Kidney (tissue), 14 donors: Measurements from ENCODE around the gene ZNF438. TPM values are rescaled to one million over a fixed set of nuclear protein-coding genes. Genes with fewer than 3 reads are reported as not detected.

Source experiments
- DNase-seq, 5 donors: peaks; one replicate each; pipeline ENCODE4 v3.0.0-alpha.2; 2013 to 2020
- FAIRE-seq: peaks from 2 replicates; lab custom pipeline; 2012; peaks lifted over from hg19 to GRCh38; lab: Jason Lieb, UNC
- H3K27ac ChIP-seq, 2 donors: one replicate each; pipeline ENCODE4 v1.7.0; 2013; ENCODE audit warnings: low read depth in 2 of 2, low read length in 2 of 2, inconsistent platforms in 1 of 2
- H3K27me3 ChIP-seq: one replicate; pipeline ENCODE4 v1.7.1; 2013; ENCODE audit warnings: low read length, inconsistent platforms; ENCODE audit not compliant: control insufficient read depth, insufficient read depth
- H3K36me3 ChIP-seq, 3 donors: one replicate each; pipeline versions ENCODE4 v1.7.0 to v1.7.1; 2013; ENCODE audit warnings: low read length in 3 of 3, control low read depth in 1 of 3, inconsistent platforms in 1 of 3; ENCODE audit not compliant: insufficient read depth in 3 of 3, control insufficient read depth in 2 of 3
- H3K4me1 ChIP-seq, 3 donors: one replicate each; pipeline versions ENCODE4 v1.7.0 to v1.7.1; 2013; ENCODE audit warnings: low read length in 3 of 3, inconsistent platforms in 1 of 3, low read depth in 1 of 3; ENCODE audit not compliant: control insufficient read depth in 2 of 3, insufficient read depth in 2 of 3
- H3K4me3 ChIP-seq, 3 donors: one replicate each; pipeline versions ENCODE4 v1.7.0 to v1.8.1; 2013; ENCODE audit warnings: low read length in 3 of 3, control low read depth in 1 of 3, inconsistent platforms in 1 of 3
- H3K9ac ChIP-seq, 3 donors: one replicate each; pipeline versions ENCODE4 v1.7.0 to v1.7.1; 2013; ENCODE audit warnings: low read length in 3 of 3, control low read depth in 1 of 3, inconsistent platforms in 1 of 3
- H3K9me3 ChIP-seq, 3 donors: one replicate each; pipeline versions ENCODE4 v1.7.0 to v1.7.1; 2013; ENCODE audit warnings: low read length in 3 of 3, control low read depth in 1 of 3, inconsistent platforms in 1 of 3; ENCODE audit not compliant: control insufficient read depth in 2 of 3, insufficient read depth in 1 of 3
- intact Hi-C: fragments of 100-400 bp; cut with DNase I; formaldehyde crosslinking; loops from one replicate; pipeline ENCODE4 v1.11.1; 2022
- polyA plus RNA-seq: library from polyadenylated mRNA; stranded (reverse); fragments of 350-450 nt; fragmentation: Illumina TruSeq; extraction: RNeasy Lipid Tissue Mini Kit (QIAGEN cat#74804); gene quantifications from one replicate; pipeline ENCODE4 v1.2.3, GENCODE V29; 2014; ENCODE audit warnings: low read depth, low replicate concordance; ENCODE audit not compliant: insufficient read depth
- total RNA-seq: library from RNA; stranded (reverse); fragmentation: NEBNext Ultra II Directional; extraction: Animal tissue kit (Norgen Biotek cat#: 25700); gene quantifications from one replicate; pipeline ENCODE4 v1.2.1, GENCODE V29; 2021
- TF ChIP-seq, protein P1 (sequence below): IDR thresholded peaks from 3 replicates; pipeline ENCODE4 v1.5.1; 2012; ENCODE audit warnings: mild to moderate bottlenecking, moderate library complexity, borderline replicate concordance; ENCODE audit not compliant: insufficient read depth; ENCODE audit errors: extremely low read depth
- donor health status: control.
- donor health status: control.
- donor health status: control.
- donor health status: control.
- donor health status: control.
- donor health status: DM: yes; HTN: yes; CAD: no.
- donor health status: Normal renal cell carcinoma (clear cell type).

The ZNF438 gene
- total and polyA plus RNA-seq, 2 donors from 2014 or later: 5.9 to 9.9 TPM

DNA sequence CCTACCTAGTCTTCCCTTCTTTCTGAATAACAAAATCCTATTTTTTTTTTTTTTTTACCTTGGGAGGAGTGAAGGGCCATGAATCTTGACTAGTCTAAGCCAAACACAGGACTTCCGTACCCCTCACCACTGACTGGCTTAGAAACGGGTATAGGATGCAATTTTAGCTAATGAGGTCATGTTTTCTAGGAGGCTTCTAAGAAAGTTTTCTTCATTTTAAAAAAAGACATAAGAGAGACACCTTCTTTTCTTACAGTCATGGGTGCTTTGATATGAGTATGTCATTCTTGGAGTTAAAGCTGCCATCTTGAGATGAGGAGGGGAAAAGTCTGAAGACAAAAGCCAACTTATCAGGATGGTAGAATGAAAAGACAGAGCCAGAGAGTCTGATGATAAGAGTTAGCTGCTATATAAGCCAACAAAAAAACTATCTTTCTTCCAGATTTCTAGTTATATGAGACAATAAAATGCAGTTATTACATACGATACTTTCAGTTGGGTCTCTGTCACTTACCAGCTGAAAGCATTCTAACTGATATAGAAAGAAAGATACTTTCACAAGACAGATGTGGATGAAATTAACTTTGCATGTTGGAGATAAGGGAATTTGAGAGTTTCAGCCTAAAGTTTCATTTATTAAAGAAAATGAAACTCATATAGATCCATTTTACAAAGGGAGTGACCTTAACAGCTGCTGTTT lies 34.0 kb downstream of the ZNF438 start:
- FAIRE-seq: no peak
- peaks cover 0 to 4% (median 0%) of the 10 kb centered on the region in 3 donors for H3K4me1 ChIP-seq
- TF ChIP-seq, protein P1, sequence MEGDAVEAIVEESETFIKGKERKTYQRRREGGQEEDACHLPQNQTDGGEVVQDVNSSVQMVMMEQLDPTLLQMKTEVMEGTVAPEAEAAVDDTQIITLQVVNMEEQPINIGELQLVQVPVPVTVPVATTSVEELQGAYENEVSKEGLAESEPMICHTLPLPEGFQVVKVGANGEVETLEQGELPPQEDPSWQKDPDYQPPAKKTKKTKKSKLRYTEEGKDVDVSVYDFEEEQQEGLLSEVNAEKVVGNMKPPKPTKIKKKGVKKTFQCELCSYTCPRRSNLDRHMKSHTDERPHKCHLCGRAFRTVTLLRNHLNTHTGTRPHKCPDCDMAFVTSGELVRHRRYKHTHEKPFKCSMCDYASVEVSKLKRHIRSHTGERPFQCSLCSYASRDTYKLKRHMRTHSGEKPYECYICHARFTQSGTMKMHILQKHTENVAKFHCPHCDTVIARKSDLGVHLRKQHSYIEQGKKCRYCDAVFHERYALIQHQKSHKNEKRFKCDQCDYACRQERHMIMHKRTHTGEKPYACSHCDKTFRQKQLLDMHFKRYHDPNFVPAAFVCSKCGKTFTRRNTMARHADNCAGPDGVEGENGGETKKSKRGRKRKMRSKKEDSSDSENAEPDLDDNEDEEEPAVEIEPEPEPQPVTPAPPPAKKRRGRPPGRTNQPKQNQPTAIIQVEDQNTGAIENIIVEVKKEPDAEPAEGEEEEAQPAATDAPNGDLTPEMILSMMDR: no peak
- DNase-seq: peak in 1 of 5 donors; percentile 22
- no peaks in the 10 kb centered on the region for H3K9me3 ChIP-seq
- H3K9ac ChIP-seq: no peak overlapping the region
- no peaks in the 10 kb centered on the region for H3K27me3 ChIP-seq
- no peak overlapping the region for H3K27ac ChIP-seq
- no peak overlapping the region for H3K4me3 ChIP-seq
- intact Hi-C loops: no loop called here
- H3K36me3 ChIP-seq: no peaks in the 10 kb centered on the region

DNA sequence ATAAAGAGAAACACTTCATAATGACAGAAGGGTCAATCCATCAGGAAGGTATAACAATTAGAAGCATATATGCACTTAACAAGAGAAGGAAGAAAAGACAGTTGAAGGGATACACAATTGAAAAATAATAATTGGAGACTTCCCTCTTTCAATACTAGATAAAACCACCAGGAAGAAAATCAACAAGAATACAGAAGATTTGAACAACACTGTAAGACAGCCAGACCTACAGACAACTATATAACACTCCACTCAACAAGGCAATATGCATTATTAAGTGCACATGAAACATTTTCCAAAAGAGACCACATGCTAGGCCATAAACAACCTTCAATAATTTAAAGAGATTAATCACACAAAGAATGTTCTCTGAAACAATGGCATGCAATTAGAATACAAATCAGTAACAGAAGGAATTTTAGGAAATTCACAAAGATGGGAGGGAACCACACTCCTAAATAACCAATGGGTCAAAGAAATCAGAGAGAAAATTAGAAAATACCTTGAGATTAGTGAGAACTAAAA lies 35.1 kb downstream of the ZNF438 start:
- Histone ChIP-seq H3K9ac (no peak overlapping the region), H3K27me3 (no peaks in the 10 kb centered on the region), H3K36me3 (no peaks in the 10 kb centered on the region), H3K4me3 (no peak overlapping the region), H3K9me3 (no peaks in the 10 kb centered on the region), H3K27ac (no peak overlapping the region), H3K4me1 (peaks cover 0 to 4% (median 0%) of the 10 kb centered on the region in 3 donors)
- intact Hi-C loops: no loop called here
- TF ChIP-seq, protein P1: no peak
- no peak for DNase-seq
- no peak for FAIRE-seq

DNA sequence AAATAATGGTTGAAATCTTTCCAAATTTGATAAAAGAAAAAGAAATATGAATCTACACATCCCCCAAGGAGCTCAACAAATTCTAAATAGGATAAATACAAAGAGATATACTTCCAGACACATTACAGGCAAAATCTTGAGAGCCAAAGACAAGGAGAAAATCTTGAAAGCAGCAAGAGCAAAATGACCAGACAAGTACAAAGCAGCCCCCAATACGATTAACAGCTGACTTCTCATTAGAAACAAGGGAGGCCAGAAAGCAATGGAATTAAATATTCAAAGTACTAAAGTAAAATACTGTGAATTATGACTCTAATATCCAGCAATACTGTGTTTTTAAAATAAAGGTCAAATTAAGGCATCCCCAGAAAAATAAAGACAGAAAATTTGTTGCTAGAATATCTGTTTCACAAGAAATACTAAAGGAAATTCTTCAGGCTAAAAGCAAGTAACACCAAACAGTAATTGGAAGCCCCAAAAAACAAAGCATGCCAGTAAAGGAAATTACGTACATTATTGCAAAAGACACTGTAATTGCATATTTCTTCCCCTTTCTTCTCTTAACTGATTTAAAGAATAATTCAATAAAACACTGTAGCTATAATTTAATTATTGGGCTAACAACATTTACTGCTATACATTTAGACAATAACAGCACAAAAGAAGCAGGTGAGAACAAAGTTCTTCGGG lies 36.4 kb downstream of the ZNF438 start:
- DNase-seq (no peak), FAIRE-seq (no peak)
- no peak overlapping the region for H3K4me3 ChIP-seq
- H3K27me3 ChIP-seq: no peaks in the 10 kb centered on the region
- H3K4me1 ChIP-seq: peaks cover 0 to 4% (median 0%) of the 10 kb centered on the region in 3 donors
- H3K36me3 ChIP-seq: no peaks in the 10 kb centered on the region
- H3K9me3 ChIP-seq: no peaks in the 10 kb centered on the region
- intact Hi-C loops: no loop called here
- no peak overlapping the region for H3K27ac ChIP-seq
- no peak overlapping the region for H3K9ac ChIP-seq
- TF ChIP-seq, protein P1: no peak
